Fibroblast of lung (primary cell): Measurements from ENCODE around the gene TAS1R3. TPM values are rescaled to one million over a fixed set of nuclear protein-coding genes. Genes with fewer than 3 reads are reported as not detected.

Experiments used
- DNase-seq, 2 donors: peaks; one replicate each; pipeline versions ENCODE4 v3.0.0 to v3.0.0-alpha.2; 2010; ENCODE audit warnings: low read depth in 2 of 2
- H2AFZ ChIP-seq: 2 replicates; pipeline ENCODE4 v1.5.1; 2012; ENCODE audit warnings: low read length, control low read depth, inconsistent platforms
- H3K27ac ChIP-seq: 2 replicates; pipeline ENCODE4 v1.5.1; 2011; ENCODE audit warnings: low read length, control low read depth; ENCODE audit not compliant: insufficient read depth
- H3K27me3 ChIP-seq: 2 replicates; pipeline ENCODE4 v1.5.1; 2011; ENCODE audit warnings: mild to moderate bottlenecking, low read length; ENCODE audit not compliant: control insufficient read depth, insufficient read depth
- H3K36me3 ChIP-seq: 2 replicates; pipeline ENCODE4 v1.5.1; 2011; ENCODE audit warnings: low read length; ENCODE audit not compliant: control insufficient read depth, insufficient read depth
- H3K4me1 ChIP-seq: 2 replicates; pipeline ENCODE4 v1.5.1; 2011; ENCODE audit warnings: low read length; ENCODE audit not compliant: control insufficient read depth, insufficient read depth; ENCODE audit errors: extremely low read depth
- H3K4me2 ChIP-seq: 2 replicates; pipeline ENCODE4 v1.5.1; 2011; ENCODE audit warnings: low read length, control low read depth; ENCODE audit not compliant: insufficient read depth; ENCODE audit errors: extremely low read depth
- H3K4me3 ChIP-seq, 4 experiments: fragments of 200-600 bp in 1 of 4; sonication (generic) in 1 of 4; replicated peaks in 1 of 4; 2 replicates each; pipeline ENCODE4 v1.5.1; 2011 to 2016; ENCODE audit warnings: low read length in 4 of 4, low read depth in 3 of 4, mild to moderate bottlenecking in 3 of 4, control low read depth in 2 of 4, inconsistent platforms in 1 of 4, mixed read lengths in 1 of 4; ENCODE audit not compliant: insufficient read depth in 1 of 4; ENCODE audit errors: control extremely low read depth in 1 of 4
- H3K79me2 ChIP-seq: 2 replicates; pipeline ENCODE4 v1.5.1; 2012; ENCODE audit warnings: mild to moderate bottlenecking, low read length, inconsistent platforms; ENCODE audit not compliant: control insufficient read depth, insufficient read depth
- H3K9ac ChIP-seq: 2 replicates; pipeline ENCODE4 v1.5.1; 2011; ENCODE audit warnings: mild to moderate bottlenecking, low read length, control low read depth; ENCODE audit not compliant: insufficient read depth
- H3K9me3 ChIP-seq: 2 replicates; pipeline ENCODE4 v1.5.1; 2012; ENCODE audit warnings: low read depth, low read length; ENCODE audit not compliant: control insufficient read depth, insufficient read depth
- H4K20me1 ChIP-seq: 2 replicates; pipeline ENCODE4 v1.5.1; 2011; ENCODE audit warnings: low read length; ENCODE audit not compliant: control insufficient read depth, insufficient read depth; ENCODE audit errors: extremely low read depth
- CTCF ChIP-seq, 2 donors: IDR thresholded peaks in 1 of 2; conservative IDR thresholded peaks in 1 of 2; 1 replicate in 1 of 2; 2 replicates in 1 of 2; pipeline ENCODE4 v1.5.1; 2011 to 2012; ENCODE audit warnings: low read length in 2 of 2, control low read depth in 1 of 2, inconsistent platforms in 1 of 2, low read depth in 1 of 2, mild to moderate bottlenecking in 1 of 2
- EZH2 ChIP-seq: IDR thresholded peaks from 2 replicates; pipeline ENCODE4 v1.5.1; 2012; ENCODE audit warnings: low read length, control low read depth, mild to moderate bottlenecking; ENCODE audit errors: missing control alignments
- polyA plus RNA-seq, 2 donors: library from polyadenylated mRNA; depleted of rRNA in 1 of 2; stranded (reverse) in 1 of 2; unstranded in 1 of 2; fragments of >200 nt; gene quantifications; 2 replicates each; pipeline ENCODE4 v1.2.1, GENCODE V29; 2011 to 2012; ENCODE audit warnings: missing spikeins in 1 of 2
- total RNA-seq: library from RNA; depleted of rRNA; stranded (reverse); fragments of >200 nt; gene quantifications from 2 replicates; pipeline ENCODE4 v1.2.1, GENCODE V29; 2014

The TAS1R3 gene
- total and polyA plus RNA-seq, 2 donors (not counting 1 experiment from before 2014, with no cell fraction given): 0.02 to 0.17 TPM

DNA sequence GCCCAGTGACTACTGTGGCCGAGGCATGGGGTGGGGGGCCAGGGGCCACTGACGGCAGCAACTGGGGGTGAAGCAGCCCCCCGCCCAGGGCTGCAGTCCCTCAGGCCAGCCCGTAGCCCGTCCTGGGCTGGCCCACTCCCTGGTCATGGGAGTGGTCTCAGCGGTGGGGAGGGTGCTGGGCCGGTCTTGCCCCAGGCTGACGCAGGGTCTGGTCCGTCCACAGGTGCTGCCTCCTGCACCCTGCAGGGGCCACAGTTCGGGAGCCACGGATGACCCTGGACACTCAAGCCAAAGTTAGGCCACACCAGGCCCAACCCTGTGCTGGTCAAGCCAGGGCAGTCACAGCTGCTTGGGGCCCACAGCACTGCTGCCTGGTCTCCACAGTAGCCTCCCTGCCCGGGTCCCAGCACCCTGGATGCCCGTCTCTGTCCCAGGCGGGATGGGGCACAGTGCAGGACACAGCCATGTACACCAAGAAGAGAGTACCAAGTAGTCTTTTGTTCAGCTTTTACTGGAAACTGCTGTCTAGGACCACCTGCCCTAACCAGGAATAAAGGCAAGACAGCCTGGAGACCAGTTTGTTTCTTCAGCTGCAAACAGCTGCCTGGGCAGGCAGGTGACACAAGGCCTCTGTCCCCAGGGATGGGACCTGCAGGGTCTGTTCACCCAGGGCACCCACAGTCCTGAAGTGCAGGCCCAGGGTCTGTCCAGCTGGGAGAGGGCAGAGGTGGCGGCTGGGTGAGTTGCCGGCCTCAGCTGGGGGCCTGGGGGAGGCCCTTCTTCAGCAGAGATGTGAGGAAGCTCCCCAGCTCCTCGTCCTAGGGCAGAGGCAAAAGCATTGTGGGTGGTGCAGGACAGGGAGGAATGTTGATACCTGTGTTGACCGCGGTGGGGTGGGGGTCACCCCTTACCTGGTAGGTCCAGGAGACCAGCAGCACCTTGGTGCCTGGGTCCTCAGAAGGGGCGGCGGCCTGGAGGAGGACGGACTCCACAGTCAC lies 19.7 kb upstream of the TAS1R3 start:
- no peak overlapping the region for H3K27ac ChIP-seq
- no peak overlapping the region for H3K4me3 ChIP-seq
- H3K36me3 ChIP-seq: peaks cover 46% of the 10 kb centered on the region
- H3K9me3 ChIP-seq: no peaks in the 10 kb centered on the region
- H3K27me3 ChIP-seq: no peaks in the 10 kb centered on the region
- H2AFZ ChIP-seq: no peak overlapping the region
- peaks cover 6% of the 10 kb centered on the region for H3K4me1 ChIP-seq
- H3K79me2 ChIP-seq: peaks cover 31% of the 10 kb centered on the region
- H4K20me1 ChIP-seq: no peaks in the 10 kb centered on the region
- TF ChIP-seq EZH2: no peak
- no peak for TF ChIP-seq CTCF (conservative IDR thresholded peaks at IDR 0.05 in 1 of 2, IDR thresholded peaks at IDR 0.05 in 1 of 2; ENCODE audit: low read depth in 1 of 2, low read length in 2 of 2)
- H3K4me2 ChIP-seq: no peak overlapping the region
- DNase-seq: no peak
- H3K9ac ChIP-seq: no peak overlapping the region

DNA sequence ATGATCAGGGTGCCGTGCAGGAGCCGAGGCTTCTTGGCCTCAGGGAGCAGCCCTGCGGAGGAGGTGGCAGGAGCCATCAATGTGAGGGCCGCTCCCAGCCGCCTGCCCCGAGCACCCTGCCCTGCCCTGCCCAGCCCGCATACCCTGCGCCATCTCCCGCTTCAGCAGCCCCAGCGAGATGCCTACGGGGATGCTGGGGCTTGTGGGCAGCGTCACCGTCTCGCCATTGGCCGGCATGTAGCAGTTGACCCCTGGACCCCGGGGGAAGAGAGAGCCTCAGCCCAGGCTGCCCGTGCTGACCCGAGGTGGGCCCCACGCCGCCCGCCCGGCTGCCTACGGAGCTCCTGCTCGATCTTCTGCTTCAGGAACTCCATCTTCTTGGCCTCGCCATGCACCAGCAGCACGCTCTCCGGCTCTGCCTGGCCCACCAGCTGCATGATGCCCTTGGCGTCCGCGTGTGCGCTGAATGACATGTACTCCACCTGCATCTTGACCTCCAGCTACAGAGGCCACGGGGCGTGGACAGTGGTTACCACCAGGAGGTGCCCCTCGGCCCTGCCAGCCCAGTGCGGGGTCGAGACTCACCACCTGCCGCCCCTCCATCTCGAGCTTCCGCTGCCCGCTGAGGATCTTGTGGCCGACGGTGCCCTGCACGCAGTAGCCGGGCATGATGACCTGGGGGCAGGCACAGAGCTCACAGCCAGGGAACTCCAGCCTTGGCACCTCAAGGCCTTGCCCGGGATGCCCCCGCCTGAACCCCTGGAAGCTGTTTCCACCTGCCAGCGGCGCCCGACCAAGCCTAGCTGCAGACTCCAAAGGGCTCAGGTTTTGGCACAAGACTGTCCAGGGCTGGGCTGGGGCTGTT lies 18.4 kb upstream of the TAS1R3 start:
- H2AFZ ChIP-seq: no peak overlapping the region
- H3K4me1 ChIP-seq: peaks cover 8% of the 10 kb centered on the region
- H3K4me3 ChIP-seq: no peak overlapping the region
- no peaks in the 10 kb centered on the region for H3K27me3 ChIP-seq
- no peak for DNase-seq
- H3K36me3 ChIP-seq: peaks cover 46% of the 10 kb centered on the region
- H3K9me3 ChIP-seq: no peaks in the 10 kb centered on the region
- no peak overlapping the region for H3K4me2 ChIP-seq
- no peak overlapping the region for H3K9ac ChIP-seq
- no peak overlapping the region for H3K27ac ChIP-seq
- no peaks in the 10 kb centered on the region for H4K20me1 ChIP-seq
- peaks cover 29% of the 10 kb centered on the region for H3K79me2 ChIP-seq
- no peak for TF ChIP-seq CTCF (conservative IDR thresholded peaks at IDR 0.05 in 1 of 2, IDR thresholded peaks at IDR 0.05 in 1 of 2; ENCODE audit: low read depth in 1 of 2, low read length in 2 of 2)
- TF ChIP-seq EZH2: no peak
